GM19455 (cell line): Measurements from ENCODE around the gene HCFC1.

ENCODE experiments used
- ATAC-seq: cut with Tn5 transposase; IDR thresholded peaks from one replicate; pipeline ENCODE4 v1.9.1; 2021; ENCODE audit not compliant: unreplicated experiment

Gene HCFC1

DNA sequence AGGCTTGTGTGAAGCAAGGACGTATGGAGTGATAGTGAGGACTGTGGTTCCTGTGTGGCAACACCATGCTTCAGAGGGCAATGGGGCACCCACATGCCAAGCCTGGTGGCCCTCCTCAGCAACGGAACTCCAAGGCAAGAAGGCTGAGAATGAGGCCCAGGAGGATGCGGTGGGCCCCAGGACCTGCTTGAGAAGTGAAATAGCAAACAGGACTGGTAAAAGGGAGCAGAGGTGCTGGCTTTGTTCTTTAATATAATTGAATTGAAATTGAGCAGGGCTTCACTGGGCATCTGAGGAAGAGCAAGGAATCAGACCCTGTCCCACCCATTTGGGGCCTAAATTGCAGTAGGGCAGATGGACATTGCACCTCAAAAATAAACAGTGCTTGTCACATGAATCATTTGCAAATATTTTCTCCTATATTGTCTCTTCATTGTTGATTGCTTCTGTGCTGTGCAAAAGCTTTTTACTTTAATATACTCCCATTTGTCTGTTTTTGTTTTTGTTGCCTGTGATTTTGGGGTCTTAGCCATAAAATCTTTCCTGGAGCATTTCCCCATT lies 3.2 kb upstream of the HCFC1 start:
- ATAC-seq, result no peak

- ATAC-seq, result no peak
These were observed 2.5 kb upstream of the HCFC1 start for GRCh38 chrX:153974003-153974725.

GRCh38 chrX:153973127-153974002 lies 1.7 kb upstream of the HCFC1 start:
- no peak for ATAC-seq

DNA sequence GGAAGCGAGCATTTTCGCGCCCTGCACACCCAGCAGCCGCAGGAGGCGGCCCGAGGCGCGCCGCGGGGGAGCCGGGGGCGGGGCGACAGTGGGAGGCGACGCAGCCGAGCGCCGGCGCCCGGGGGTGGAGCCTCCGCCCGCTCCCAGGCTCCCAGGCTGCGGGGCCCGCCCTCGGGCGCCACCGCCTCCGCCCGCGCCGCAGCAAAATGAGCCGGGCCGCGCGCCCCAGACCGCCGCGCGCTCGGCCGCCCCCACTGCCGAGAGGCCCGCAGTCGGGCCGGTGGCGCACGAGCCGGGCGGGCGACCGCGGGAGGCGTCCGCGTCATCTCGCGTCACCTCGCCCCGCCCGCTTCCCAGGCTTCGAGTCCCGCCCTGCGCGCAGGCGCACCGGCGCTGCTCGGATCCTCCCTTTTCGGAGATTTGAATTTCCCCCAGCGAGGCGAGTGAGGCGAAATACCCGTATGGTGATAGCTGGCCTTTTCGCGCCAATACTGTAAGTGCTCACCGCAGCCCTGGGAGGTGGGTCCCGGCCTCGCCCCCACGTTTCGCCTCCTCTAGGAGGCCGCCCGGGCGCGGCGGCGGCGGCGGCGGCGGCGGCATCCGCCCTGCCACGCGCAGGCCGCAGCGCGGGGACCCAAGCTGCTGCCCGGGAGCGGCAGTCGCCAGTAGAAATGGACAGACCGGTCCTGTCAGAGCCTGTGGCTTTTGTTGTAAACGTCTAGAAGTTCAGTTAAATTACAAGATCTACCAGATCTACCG lies 929 bp upstream of the HCFC1 start, which contains the start of gene TMEM187:
TSS of gene TMEM187 (plus strand) at position 387 of the 759 bp plus-strand sequence. CDS start 9,309 bp downstream, outside the sequence.
- ATAC-seq, result peak; percentile 38

DNA sequence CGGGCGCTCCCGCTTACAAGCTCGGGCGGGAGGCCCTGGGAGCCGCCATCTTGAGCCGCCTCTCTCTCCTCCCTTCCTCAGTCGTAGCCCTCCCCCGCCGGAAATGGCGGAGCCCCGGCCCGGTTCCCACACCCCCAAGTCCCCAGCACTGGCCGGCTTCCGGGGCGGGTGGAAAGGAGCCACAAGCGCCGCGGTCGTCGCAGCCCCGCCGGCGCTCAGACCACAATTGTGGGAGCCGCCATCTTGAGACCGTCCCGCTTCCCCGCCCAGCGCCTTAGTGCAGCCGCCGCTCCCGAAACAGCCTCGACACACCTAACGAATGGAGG lies 531 bp downstream of the HCFC1 start:
- peak; percentile 37 for ATAC-seq

DNA sequence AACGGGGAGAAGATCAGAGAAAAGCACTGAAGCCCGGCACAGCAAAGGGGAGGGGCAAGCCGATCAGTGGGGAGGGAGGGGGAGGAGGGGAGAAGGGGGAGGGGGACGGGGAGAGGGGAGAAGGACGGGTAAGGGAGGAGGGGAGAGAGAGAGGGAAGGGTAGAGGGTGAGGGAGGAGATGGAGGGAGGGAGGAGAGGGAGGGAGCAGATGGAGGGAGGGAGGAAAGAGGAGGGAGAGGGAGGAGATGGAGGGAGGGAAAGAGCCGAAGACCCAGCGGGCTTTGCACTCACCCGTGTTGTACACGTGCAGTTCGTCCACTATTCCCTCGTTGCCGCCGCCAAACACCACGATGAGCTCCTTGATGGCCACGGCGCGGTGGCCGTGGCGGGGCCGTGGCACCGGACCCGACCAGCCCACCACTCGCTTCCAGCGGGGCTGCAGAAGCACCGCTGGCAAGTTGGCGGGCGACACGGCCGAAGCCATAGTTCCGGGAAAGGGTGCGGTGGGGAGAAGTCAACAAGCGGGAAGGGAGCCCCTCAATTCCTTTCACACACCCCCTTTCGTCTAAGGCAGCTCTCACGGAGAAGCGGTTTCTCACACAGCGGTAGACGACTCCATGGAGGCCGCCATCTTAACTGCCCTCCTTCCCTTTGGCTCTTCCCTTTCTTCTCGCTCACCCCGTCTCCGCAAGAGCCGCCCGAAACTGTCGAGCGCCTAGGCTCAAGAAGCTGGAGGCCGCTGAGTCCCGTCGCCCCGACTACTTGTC lies 1.1 kb downstream of the HCFC1 start:
- no peak for ATAC-seq

- ATAC-seq, result no peak
These were observed 1.7 kb downstream of the HCFC1 start for GRCh38 chrX:153969904-153970356.

DNA sequence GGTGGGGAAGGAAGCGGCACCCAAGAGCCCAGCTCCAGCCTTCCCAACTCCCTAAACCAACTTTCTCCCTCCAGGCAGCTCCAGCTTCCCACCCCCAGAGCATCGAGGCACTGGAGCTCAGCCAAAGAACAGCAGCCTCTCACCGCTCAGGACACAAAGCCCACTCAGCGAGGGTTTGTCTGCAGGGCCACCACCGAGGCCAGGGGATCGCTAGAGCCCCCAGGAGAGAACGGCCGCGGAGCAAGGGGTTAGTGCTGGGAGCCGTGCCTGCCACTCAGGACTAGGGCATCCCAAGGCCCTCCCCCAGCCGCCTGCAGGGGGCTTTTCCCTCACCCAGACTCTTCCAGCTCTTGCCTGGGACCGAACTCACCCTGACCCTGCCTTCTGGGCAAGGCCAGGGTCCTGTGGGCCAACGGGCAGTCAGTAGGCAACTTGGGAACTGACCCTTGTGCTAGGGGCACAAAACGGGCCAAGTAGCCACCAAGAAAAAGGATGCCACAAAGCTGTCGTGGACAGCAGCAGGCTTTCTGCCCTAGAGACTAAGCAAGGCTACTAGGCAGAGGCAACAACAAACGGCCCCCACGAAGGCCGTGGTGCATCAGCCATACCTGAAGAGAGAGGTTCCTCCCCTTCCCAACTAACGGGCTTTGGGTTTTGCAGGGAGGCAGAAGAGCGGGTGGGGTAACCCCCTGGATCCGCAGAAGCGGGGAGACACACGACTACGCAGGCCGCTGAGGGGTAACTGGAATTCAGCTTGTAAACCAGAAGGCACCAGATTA lies 2.3 kb downstream of the HCFC1 start:
- no peak for ATAC-seq

- no peak for ATAC-seq
These were observed 2.9 kb downstream of the HCFC1 start for GRCh38 chrX:153968754-153969124.

DNA sequence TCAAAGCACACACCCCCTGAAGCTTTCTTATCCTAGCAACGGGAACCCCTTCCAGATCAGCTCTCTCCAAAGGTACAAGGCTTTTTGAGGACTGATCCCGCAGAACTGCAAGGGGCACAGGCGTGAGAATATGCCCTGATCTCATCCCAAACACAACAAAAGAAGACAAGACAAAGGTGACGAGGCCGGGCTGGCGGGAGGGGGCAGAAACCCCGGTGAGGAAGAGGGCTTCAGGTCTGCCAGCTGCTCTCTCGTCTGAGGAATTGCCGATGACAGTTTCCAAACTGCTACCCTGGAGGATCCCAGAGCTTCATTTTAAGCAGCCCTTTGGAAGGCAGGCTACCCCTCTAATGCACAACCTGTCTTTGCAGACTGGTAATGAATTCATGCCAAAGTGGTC lies 3.4 kb downstream of the HCFC1 start:
- ATAC-seq, result no peak

DNA sequence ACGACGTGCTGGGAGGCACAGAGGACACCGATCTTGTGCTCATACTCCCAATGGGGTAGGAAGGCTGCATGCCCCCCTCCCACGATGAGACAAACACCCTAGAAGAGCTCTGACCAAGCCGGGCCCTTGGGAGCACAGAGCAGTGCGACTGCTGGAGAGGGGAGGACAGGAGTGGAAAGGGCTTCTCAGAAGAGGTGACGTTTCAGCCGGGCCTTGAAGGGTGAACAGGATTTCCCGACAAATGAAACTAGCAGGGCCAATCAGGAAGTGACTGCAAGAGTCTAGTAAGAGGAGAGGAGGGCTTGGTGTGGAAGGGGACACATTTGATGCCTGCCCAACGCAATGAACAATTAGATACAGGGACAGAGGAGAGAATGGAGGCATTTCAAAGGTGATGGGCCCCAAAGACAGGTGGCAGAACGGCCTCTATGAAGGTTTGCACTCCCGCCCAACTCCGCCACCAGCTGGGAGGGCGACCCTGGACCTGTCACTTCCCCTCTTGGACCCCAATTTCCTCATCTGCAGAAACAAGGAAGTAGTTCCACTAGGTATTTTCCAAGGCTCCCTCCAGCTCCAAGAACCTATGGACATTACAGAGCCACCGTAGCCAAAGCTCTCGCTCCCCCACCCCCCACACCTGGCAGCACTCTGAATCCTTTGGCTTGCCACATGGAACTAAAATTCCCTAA lies 3.9 kb downstream of the HCFC1 start:
- ATAC-seq, result no peak

GRCh38 chrX:153966841-153967535 lies 4.6 kb downstream of the HCFC1 start:
- ATAC-seq, result no peak

DNA sequence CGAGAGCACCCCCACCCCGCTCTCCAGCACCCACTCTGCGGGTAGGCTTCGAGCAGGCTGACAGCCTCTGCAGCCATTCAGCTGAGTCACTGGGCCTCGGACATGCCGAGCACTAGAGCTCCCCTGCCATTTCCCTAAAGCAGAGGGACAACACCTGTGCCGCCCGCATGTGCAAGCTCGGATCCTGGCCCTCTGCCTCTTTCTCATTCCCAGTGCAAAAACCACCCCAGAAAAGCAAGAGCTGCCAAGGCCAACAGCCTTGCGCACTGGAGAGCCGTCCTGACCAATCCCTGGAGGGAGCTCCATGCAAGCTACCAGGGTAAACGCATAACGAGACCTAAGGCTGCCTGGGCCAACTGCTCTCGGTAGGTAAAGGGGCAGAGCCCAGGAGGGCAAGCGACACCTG lies 5.3 kb downstream of the HCFC1 start:
- no peak for ATAC-seq

GRCh38 chrX:153965406-153965805 lies 6.2 kb downstream of the HCFC1 start:
- ATAC-seq, result no peak

DNA sequence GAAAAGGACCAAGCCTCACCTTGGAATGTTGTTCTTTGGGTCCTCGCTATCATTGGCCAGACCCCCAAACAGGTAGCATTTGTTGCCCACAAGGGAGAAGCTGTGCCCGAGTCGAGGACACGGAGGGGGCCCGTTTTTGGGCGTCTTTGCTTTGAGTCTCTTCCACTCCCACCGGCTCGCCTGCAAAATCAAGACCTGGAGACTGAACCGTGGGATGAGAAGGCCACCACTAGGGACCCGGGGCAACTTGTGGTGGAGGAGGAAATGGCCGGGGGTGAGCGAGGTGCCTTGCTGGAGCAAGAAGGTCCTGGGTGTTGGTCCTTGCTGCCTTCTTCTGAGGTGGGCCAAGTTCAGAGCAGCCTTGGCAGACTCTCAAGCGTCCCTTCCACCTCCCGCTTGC lies 7.5 kb downstream of the HCFC1 start:
- ATAC-seq, result no peak

- ATAC-seq, result no peak
These were observed 8.1 kb downstream of the HCFC1 start for GRCh38 chrX:153963546-153963945.

DNA sequence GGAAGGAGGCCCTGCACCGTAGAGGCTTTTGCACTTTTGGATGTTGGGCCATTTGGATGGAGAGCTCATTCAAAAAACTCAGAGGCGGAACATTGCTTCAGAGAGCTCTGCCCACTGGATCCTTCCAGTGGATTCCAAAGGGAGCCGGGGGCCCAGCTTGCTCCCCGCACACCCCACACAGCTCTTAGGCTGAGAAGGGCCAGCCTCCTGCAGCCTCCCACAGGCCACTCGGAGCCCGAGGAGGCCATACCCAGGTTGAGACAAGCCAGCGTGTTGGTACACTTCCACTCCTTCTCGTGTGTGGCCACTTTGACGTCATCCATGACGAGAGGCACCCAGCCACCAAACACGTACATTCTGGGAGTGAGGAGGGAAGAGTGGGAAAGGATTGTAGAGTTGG lies 10.3 kb downstream of the HCFC1 start:
- no peak for ATAC-seq

DNA sequence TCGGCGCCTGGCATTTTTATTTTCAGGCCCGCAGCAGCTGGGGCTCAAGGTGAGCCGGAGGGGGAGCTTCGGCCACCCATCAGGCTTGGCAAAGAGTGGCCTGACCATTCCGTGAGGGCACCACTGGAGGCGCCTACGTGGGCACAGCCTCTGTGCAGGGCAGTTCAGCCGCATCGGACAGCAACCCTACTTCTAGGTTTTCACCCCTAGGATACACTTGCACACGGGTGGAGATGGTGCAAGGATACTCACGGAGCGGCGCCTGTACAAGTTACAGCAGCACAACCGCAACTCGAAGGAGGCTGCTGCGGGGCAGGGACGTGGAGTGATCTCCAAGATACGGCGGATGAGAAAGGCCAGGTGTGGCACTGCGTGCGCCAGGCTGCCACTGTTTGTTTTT lies 10.8 kb downstream of the HCFC1 start:
- no peak for ATAC-seq

GRCh38 chrX:153960077-153960476 lies 11.5 kb downstream of the HCFC1 start:
- no peak for ATAC-seq
